8988T (cell line): ENCODE data around the gene SLC7A10.
"Not testable (repeated sequence)": the region's sequence is repeated elsewhere in the genome, so short reads cannot be mapped to it uniquely, and the experiment has no call there.

Experiments used
- DNase-seq: peaks from one replicate; pipeline ENCODE4 v3.0.0; 2011

SLC7A10 gene

DNA sequence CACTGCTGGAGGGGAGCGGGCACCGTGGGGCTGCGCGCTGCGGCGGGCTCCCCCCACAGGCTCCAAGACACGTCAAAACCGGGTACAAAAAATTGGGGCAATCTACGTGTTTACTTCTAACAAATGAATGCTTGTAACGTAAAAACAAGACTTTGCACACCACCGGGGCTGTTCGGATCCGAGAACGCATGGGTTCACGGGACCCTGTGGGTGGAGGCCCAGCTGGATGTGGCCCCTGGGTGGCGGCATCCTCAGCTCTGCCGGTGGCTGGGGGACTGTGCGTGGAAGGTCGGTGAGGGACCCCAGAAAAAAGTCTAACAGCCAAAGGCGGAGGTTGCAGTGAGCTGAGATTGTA is 10.3 kb upstream of the SLC7A10 start:
- no peak for DNase-seq

- DNase-seq: peak; percentile 94
These were observed 9.8 kb upstream of the SLC7A10 start for GRCh38 chr19:33235269-33235995.

- no peak for DNase-seq
These were observed 9.1 kb upstream of the SLC7A10 start for GRCh38 chr19:33234736-33235135.

GRCh38 chr19:33234092-33234491 is 8.4 kb upstream of the SLC7A10 start:
- DNase-seq: no peak

DNA sequence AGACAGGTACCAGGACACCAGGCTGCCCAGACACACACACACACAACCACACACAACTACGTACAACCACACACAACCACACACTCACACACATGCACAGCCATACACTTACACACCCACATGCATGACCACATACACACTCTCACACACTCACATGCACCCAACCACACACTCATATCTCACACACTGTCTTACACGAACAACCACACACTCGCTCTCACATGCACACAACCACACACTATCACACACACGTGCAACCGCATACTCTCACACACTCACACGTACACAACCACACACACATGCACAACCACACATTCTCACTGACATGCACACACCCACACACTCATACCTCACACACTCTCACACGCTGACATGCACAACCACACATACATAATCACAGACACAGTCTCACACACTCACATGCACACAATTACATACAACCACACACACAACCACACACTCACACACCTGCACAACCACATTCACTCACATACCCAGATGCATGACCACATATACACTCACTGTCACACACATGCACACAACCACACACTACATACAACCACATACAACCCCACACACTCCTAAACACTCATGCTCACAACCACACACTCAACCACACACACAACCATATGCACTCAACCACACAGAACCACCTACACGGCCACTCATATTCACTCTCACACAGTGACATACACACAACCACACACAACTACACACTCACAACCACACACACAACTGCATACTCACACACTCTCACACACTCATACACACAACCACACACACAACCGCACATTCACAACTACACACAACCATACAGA is 7.6 kb upstream of the SLC7A10 start:
- DNase-seq: no peak

GRCh38 chr19:33232656-33233055 is 7.0 kb upstream of the SLC7A10 start:
- DNase-seq: no peak

GRCh38 chr19:33231511-33231910 is 5.9 kb upstream of the SLC7A10 start:
- DNase-seq: no peak

DNA sequence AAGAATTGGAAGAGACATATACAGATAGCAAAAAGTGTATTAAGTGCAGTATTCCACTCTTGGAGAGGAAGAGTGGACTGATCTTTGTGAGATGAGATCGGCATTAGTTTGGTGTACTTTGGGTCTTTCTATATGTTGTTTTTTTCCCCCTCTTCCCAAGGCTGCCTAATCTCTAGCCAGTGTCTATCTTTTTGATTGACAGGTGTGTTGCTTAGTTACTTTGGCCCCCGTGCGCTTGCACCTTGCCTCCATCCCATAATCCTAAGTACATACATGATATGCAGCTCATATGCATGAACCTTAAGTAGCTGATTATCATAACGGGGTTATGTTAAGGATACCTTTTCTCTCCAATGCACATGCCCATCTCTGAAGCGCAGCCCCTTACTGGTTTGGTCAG is 4.3 kb upstream of the SLC7A10 start:
- no peak for DNase-seq

GRCh38 chr19:33227870-33228599 is 2.4 kb upstream of the SLC7A10 start:
- DNase-seq: no peak

GRCh38 chr19:33227242-33227650 is 1.6 kb upstream of the SLC7A10 start:
- DNase-seq: no peak

- DNase-seq: no peak
These were observed 1.0 kb upstream of the SLC7A10 start for GRCh38 chr19:33226550-33227241.

- DNase-seq: no peak
These were observed 774 bp downstream of the SLC7A10 start for GRCh38 chr19:33224694-33225457.

DNA sequence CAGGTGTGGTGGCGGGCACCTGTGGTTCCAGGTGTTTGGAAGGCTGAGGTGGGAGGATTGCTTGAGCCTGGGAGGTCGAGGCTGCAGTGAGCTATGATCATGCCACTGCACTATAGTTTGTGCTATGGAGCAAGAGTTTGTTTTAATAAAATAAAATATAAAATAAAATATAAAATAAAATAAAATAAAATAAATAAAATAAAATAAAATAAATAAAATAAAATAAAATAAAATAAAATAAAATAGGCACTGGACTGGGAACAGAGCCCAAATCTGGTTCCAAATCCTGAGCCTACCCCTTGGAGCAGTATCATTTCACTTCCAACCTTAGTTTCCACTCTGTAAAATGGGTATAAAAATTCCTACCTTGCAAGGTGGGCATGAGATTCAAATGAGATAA is 3.4 kb downstream of the SLC7A10 start:
- DNase-seq: not testable (repeated sequence)

DNA sequence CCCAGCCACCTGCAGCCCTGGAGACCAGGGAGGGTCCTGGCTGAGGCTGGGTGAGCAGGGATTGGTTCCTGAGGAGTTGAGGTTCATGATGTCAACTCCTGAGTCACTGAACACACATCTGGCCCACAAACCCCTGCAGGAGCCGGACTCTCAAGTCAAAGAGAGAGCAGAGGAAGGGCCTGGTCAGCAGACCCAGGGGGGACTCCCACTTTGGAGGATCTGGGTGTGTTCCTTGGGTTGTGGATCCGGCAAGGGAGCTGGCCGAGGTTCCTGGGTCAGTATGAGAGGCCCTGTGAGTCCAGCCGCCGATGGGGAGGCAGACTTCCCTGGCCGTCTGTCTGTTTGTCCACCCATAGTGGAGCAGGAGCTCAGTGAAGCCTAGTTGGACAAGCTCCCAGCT is 4.0 kb downstream of the SLC7A10 start:
- DNase-seq: no peak

DNA sequence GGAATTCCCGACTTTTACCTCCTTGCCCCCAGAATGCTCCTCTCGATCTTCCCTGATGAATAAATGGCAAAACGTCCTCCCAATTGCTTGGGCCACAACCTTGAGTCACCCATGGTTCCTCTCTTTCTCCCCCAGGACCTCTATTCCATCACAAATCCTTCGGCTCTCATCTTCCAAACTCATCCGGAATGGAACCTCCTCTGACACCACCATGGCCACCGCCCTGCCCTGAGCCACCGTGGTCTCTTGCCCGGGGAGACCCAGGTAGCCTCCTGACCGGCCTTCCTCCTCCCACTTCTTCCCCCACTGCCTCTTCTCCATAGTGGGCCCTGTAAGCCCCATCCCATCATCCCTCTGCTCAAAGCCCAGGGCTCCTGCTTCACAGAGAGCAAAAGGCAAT is 4.9 kb downstream of the SLC7A10 start:
- DNase-seq: no peak

- no peak for DNase-seq
These were observed 5.5 kb downstream of the SLC7A10 start for GRCh38 chr19:33220115-33220514.

DNA sequence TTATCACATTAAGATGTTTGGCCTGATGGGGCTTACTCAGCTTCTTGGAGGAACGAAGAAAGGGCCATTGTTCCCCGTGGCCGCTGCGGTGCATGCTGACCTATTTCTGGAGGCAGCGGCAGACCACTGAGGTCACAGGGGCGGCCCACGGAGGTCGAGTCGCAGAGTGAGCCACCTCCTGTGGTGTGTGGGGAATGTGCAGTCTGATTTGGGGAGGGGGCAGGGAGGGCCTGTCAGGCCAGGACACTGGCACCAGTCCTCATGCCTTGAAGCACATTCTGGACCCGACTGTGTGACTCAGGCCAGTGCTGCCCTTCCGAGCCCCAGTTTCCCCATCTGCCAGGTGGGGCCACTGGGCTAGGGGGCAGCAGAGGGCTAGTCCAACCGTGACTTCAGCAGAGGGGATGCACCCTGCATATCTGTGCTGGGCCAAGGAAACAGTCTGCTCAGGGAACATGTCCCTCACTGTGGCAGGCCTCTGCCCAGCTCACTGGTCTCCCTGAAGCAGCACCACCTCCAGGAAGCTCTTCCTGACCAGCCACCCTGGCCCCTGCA is 6.3 kb downstream of the SLC7A10 start:
- DNase-seq: peak; percentile 77

GRCh38 chr19:33217881-33218280 is 7.8 kb downstream of the SLC7A10 start:
- no peak for DNase-seq

DNA sequence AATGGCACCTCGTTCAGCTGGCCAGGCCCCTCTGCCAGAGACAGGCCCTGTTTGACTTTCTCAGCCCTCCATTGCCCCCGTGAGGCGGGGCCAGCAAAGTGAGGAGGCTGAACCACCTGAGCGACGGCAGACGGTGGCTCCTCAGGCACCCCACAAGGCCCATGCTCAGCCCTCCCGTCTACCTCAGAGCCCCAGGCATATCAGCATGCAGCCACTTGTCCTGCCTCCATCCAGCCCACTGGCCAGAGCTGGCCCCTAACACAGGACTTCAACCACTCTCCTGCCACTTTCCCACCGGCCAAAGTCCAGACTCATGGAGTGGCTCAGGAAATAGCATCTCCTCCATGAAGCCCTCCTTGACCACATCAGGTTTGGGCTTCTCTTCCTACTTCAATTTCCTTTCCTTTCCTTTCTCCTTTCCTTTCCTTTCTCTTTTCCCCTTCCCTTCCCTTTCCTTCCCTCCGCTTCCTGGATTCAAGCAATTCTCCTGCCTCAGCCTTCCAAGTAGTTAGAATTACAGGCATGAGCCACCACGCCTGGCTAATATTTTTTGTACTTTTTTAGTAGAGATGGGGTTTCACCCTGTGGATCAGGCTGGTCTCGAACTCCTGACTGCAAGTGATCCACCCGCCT is 9.3 kb downstream of the SLC7A10 start:
- DNase-seq: no peak

- DNase-seq: no peak
These were observed 10.0 kb downstream of the SLC7A10 start for GRCh38 chr19:33215438-33216197.

- peak; percentile 95 for DNase-seq
These were observed 11.1 kb downstream of the SLC7A10 start for GRCh38 chr19:33214596-33214995.
